NOMO-1 treated with dmso at 0.1 percent for 144 hours (cell line): ENCODE data around the gene WDR82.

ENCODE experiments used
- DNase-seq: peaks from one replicate; lab custom pipeline; 2025; ENCODE audit not compliant: unreplicated experiment; lab: John Stamatoyannopoulos, UW

The WDR82 gene

GRCh38 chr3:52310861-52311575 is 32.6 kb upstream of the WDR82 start:
- no peak for DNase-seq

- DNase-seq: no peak
Measured at GRCh38 chr3:52308308-52308707, 29.9 kb upstream of the WDR82 start.

GRCh38 chr3:52306978-52307377 is 28.5 kb upstream of the WDR82 start:
- no peak for DNase-seq

GRCh38 chr3:52305926-52306325 is 27.5 kb upstream of the WDR82 start:
- DNase-seq: no peak

GRCh38 chr3:52303811-52304210 is 25.4 kb upstream of the WDR82 start:
- no peak for DNase-seq

- DNase-seq: no peak
Measured at GRCh38 chr3:52302426-52303145, 24.1 kb upstream of the WDR82 start.

GRCh38 chr3:52299879-52300611 is 21.6 kb upstream of the WDR82 start:
- DNase-seq: no peak

GRCh38 chr3:52299247-52299878 is 20.9 kb upstream of the WDR82 start:
- no peak for DNase-seq

- DNase-seq: no peak
Measured at GRCh38 chr3:52298149-52299098, 20.0 kb upstream of the WDR82 start.

- DNase-seq: no peak
Measured at GRCh38 chr3:52297242-52298148, 19.0 kb upstream of the WDR82 start.

- DNase-seq: no peak
Measured at GRCh38 chr3:52295671-52296208, 17.3 kb upstream of the WDR82 start.

GRCh38 chr3:52294320-52295150 is 16.1 kb upstream of the WDR82 start:
- DNase-seq: no peak

GRCh38 chr3:52293491-52294319 is 15.3 kb upstream of the WDR82 start:
- no peak for DNase-seq

GRCh38 chr3:52292247-52293065 is 14.0 kb upstream of the WDR82 start:
- DNase-seq: no peak

GRCh38 chr3:52291508-52292181 is 13.2 kb upstream of the WDR82 start:
- no peak for DNase-seq
